Subcutaneous adipose tissue (tissue), 4 donors: ENCODE data around the gene CAMTA1. TPM values are rescaled to one million over a fixed set of nuclear protein-coding genes. Genes with fewer than 3 reads are reported as not detected.

Experiments used
- CTCF ChIP-seq: fragments of 450-650 bp; IDR thresholded peaks from one replicate; pipeline ENCODE4 v1.5.1; 2016; ENCODE audit warnings: low read depth, mild to moderate bottlenecking, control low read depth, antibody characterized with exemption, moderate library complexity
- total RNA-seq, 4 donors: library from RNA; depleted of rRNA; stranded (reverse); fragments of >200 nt; gene quantifications; one replicate each; pipeline ENCODE4 v1.1.0, GENCODE V29; 2016

Gene CAMTA1
- total RNA-seq, 4 donors from 2014 or later, result 58.6 to 82.5 (median 78.0) TPM

GRCh38 chr1:7722670-7723012 is 937.4 kb downstream of the CAMTA1 start:
- no peak for TF ChIP-seq CTCF

GRCh38 chr1:7726623-7727022 is 941.4 kb downstream of the CAMTA1 start:
- TF ChIP-seq CTCF, result no peak

DNA sequence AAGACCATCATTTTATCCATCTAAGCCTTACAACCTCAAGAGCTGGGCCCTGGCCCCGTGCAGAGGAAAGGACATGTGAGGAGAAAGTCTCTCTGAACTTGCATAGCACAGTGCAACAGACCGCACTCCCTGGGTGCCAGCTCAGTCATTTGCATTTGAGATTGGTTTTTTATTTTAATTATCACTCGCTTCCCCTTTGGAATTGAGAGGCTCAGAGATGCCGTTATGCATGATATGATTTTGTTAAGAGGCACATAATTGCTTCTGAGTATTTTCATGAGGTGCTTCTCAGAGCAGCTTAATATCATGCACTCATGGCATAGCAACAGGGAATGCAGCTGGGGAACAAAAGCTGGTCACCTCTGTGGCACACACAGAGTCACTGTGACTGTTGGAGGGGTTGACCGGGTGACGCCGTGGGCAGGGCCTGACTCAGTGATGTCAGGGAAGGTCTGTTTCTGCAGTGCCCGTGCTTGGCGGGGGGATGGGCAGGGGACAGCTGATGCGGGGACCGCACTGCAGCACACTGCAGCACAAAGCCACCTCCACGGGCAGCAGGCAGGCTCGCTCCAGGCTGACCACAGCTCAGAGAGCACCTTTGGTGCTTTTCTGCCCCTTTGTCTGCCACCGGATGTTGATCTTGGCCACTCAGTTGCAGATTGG is 942.7 kb downstream of the CAMTA1 start:
- no peak for TF ChIP-seq CTCF

- TF ChIP-seq CTCF, result no peak
Observed at GRCh38 chr1:7729761-7730160, 944.5 kb downstream of the CAMTA1 start.

GRCh38 chr1:7732331-7732730 is 947.1 kb downstream of the CAMTA1 start:
- TF ChIP-seq CTCF, result no peak

GRCh38 chr1:7733276-7733675 is 948.0 kb downstream of the CAMTA1 start:
- no peak for TF ChIP-seq CTCF

- TF ChIP-seq CTCF, result no peak
Observed at GRCh38 chr1:7738044-7738443, 952.8 kb downstream of the CAMTA1 start.
